Measurements from ENCODE around the gene ATP7B. TPM values are rescaled to one million over a fixed set of nuclear protein-coding genes. Genes with fewer than 3 reads are reported as not detected.

The ATP7B gene
- total RNA-seq, 2 donors from 2014 or later = 20.4 to 29.2 TPM

GRCh38 chr13:52005841-52006522 is 5.3 kb downstream of the ATP7B start:
- no peak overlapping the region for H3K27ac Mint-ChIP-seq
- TF ChIP-seq CTCF (conservative IDR thresholded peaks at IDR 0.05) = no peak
- H3K4me1 Mint-ChIP-seq = peaks cover 13% of the 10 kb centered on the region
- no peak overlapping the region for H3K9ac ChIP-seq (ENCODE audit: extremely low read depth, low read length, poor library complexity, severe bottlenecking)
- H3K4me1 ChIP-seq (ENCODE audit: control insufficient read depth, insufficient read depth, low read length) = no peaks in the 10 kb centered on the region
- peaks cover 12% of the 10 kb centered on the region for H3K27me3 ChIP-seq (ENCODE audit: control insufficient read depth, insufficient read depth, low read length, poor library complexity, severe bottlenecking)
- H3K9me3 Mint-ChIP-seq = peaks cover 11% of the 10 kb centered on the region
- H3K4me3 Mint-ChIP-seq = no peak overlapping the region
- peaks cover 10% of the 10 kb centered on the region for H3K9me3 ChIP-seq (ENCODE audit: control insufficient read depth, low read length)
- peaks cover 4% of the 10 kb centered on the region for H3K36me3 ChIP-seq (ENCODE audit: control insufficient read depth, insufficient read depth, low read length)
- H3K4me3 ChIP-seq (ENCODE audit: low read length) = no peak overlapping the region
- H3K27ac ChIP-seq (ENCODE audit: low read depth, low read length) = no peak overlapping the region
- no peak for DNase-seq
- WGBS, 2 experiments (ENCODE audit: insufficient coverage in 1 of 2, insufficient read length in 1 of 2) = 94 to 95% methylated on average over 11 to 12 of the region's 13 CpGs
- H3K36me3 Mint-ChIP-seq (ENCODE audit: low read depth) = peaks cover 17% of the 10 kb centered on the region
- peaks cover 22% of the 10 kb centered on the region for H3K27me3 Mint-ChIP-seq (ENCODE audit: insufficient read depth)

GRCh38 chr13:52004511-52005170 is 6.6 kb downstream of the ATP7B start:
- H3K9ac ChIP-seq (ENCODE audit: extremely low read depth, low read length, poor library complexity, severe bottlenecking) = no peak overlapping the region
- no peak overlapping the region for H3K4me3 ChIP-seq (ENCODE audit: low read length)
- Mint-ChIP-seq H3K4me3 (no peak overlapping the region), H3K9me3 (peaks cover 11% of the 10 kb centered on the region), H3K36me3 (ENCODE audit: low read depth) (peaks cover 17% of the 10 kb centered on the region), H3K4me1 (peaks cover 15% of the 10 kb centered on the region), H3K27ac (no peak overlapping the region), H3K27me3 (ENCODE audit: insufficient read depth) (peaks cover 19% of the 10 kb centered on the region)
- DNase-seq = no peak
- peaks cover 4% of the 10 kb centered on the region for H3K36me3 ChIP-seq (ENCODE audit: control insufficient read depth, insufficient read depth, low read length)
- peaks cover 2% of the 10 kb centered on the region for H3K4me1 ChIP-seq (ENCODE audit: control insufficient read depth, insufficient read depth, low read length)
- no peak overlapping the region for H3K27ac ChIP-seq (ENCODE audit: low read depth, low read length)
- TF ChIP-seq CTCF (conservative IDR thresholded peaks at IDR 0.05) = no peak
- WGBS, 2 experiments (ENCODE audit: insufficient coverage in 1 of 2, insufficient read length in 1 of 2) = 90 to 100% methylated on average over 1 to 7 of the region's 7 CpGs
- peaks cover 8% of the 10 kb centered on the region for H3K27me3 ChIP-seq (ENCODE audit: control insufficient read depth, insufficient read depth, low read length, poor library complexity, severe bottlenecking)
- peaks cover 10% of the 10 kb centered on the region for H3K9me3 ChIP-seq (ENCODE audit: control insufficient read depth, low read length)

DNA sequence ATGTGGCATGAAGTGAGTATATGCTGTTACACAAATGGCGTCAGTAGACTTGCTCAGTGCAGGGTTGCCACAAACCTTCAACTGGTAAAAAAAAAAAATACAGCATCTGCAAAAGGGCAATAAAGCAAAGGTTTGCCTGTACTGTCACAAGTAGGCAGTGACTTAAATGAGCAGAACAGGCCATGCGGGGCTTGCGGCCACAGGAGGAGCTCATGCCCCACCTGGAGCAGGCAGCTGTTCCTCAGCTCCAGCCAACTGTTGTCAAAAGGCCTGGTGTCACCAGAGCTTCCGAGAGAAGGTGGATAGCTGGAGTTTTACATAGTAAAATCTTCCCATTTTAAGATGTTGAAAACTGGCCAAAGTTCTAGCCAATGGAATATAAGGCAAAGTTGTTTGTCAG is 7.7 kb downstream of the ATP7B start:
- peaks cover 8% of the 10 kb centered on the region for H3K27me3 ChIP-seq (ENCODE audit: control insufficient read depth, insufficient read depth, low read length, poor library complexity, severe bottlenecking)
- 85 to 91% methylated on average over 4 of the region's 4 CpGs for WGBS, 2 experiments (ENCODE audit: insufficient coverage in 1 of 2, insufficient read length in 1 of 2)
- Mint-ChIP-seq H3K9me3 (peaks cover 11% of the 10 kb centered on the region), H3K4me3 (no peak overlapping the region), H3K36me3 (ENCODE audit: low read depth) (peaks cover 15% of the 10 kb centered on the region), H3K27me3 (ENCODE audit: insufficient read depth) (peaks cover 15% of the 10 kb centered on the region), H3K27ac (no peak overlapping the region), H3K4me1 (peaks cover 26% of the 10 kb centered on the region)
- H3K27ac ChIP-seq (ENCODE audit: low read depth, low read length) = no peak overlapping the region
- H3K9me3 ChIP-seq (ENCODE audit: control insufficient read depth, low read length) = peaks cover 10% of the 10 kb centered on the region
- H3K4me3 ChIP-seq (ENCODE audit: low read length) = no peak overlapping the region
- H3K36me3 ChIP-seq (ENCODE audit: control insufficient read depth, insufficient read depth, low read length) = peaks cover 4% of the 10 kb centered on the region
- peak; percentile 75 for DNase-seq
- TF ChIP-seq CTCF (conservative IDR thresholded peaks at IDR 0.05) = peak; percentile 58
- no peak overlapping the region for H3K9ac ChIP-seq (ENCODE audit: extremely low read depth, low read length, poor library complexity, severe bottlenecking)
- peaks cover 11% of the 10 kb centered on the region for H3K4me1 ChIP-seq (ENCODE audit: control insufficient read depth, insufficient read depth, low read length)
